ENCODE measurements around the gene TRPT1. TPM values are rescaled to one million over a fixed set of nuclear protein-coding genes. Genes with fewer than 3 reads are reported as not detected.
A peak's percentile ranks its signal among the peaks of the same experiment; 100 is the strongest.

Gene TRPT1
- total RNA-seq, 1 experiment from 2014 or later = 58.8 TPM

DNA sequence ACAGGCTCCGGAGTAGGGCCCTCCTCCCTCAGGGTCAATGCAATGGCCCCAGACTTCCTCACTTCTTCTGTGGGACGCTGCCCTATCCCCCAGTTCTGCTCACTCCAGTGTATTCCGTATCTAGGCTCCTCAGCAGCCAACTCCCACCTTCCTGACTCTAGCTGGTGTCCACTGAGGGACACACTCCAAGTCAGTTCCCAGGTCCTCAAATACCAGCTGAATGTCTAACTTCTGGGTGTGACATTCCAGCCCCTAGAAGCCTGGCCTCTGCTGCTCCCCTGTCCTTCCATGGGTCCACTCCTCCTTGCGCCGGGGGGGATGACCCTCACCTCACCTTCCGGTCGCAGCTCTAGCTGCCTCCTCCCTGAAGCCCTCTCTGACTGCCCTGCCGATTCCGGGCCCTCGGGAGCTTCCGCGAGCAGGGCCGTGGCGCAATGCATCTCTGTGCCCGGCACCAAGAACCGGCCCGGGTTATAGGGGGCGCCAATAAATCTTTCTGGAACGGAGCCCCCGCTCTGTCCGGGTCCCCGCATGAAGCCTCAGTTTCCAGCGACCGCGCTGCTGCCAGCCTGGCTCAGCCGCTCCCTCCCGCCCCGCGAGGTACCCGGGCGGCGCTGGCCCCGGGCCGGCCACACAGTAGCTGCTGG is 43.0 kb upstream of the TRPT1 start (continued):
- TF ChIP-seq E2F1 (CRISPR knock-in tag; IDR thresholded peaks at IDR 0.05) (no peak), SMAD4 (CRISPR knock-in tag; IDR thresholded peaks at IDR 0.05) (no peak), GTF2I (CRISPR knock-in tag; conservative IDR thresholded peaks at IDR 0.05) (no peak), NFATC4 (CRISPR knock-in tag; IDR thresholded peaks at IDR 0.05) (no peak), NR3C1 (CRISPR knock-in tag; conservative IDR thresholded peaks at IDR 0.05; ENCODE audit: low read depth) (no peak), SMAD3 (CRISPR knock-in tag; IDR thresholded peaks at IDR 0.05; ENCODE audit: borderline replicate concordance) (no peak), ZNF281 (CRISPR knock-in tag; IDR thresholded peaks at IDR 0.05) (no peak), GRHL2 (CRISPR knock-in tag; IDR thresholded peaks at IDR 0.05; ENCODE audit: insufficient replicate concordance, severe bottlenecking) (no peak), MYBL2 (CRISPR knock-in tag; IDR thresholded peaks at IDR 0.05) (no peak), TCF7 (CRISPR knock-in tag; IDR thresholded peaks at IDR 0.05; ENCODE audit: low read depth) (no peak)

DNA sequence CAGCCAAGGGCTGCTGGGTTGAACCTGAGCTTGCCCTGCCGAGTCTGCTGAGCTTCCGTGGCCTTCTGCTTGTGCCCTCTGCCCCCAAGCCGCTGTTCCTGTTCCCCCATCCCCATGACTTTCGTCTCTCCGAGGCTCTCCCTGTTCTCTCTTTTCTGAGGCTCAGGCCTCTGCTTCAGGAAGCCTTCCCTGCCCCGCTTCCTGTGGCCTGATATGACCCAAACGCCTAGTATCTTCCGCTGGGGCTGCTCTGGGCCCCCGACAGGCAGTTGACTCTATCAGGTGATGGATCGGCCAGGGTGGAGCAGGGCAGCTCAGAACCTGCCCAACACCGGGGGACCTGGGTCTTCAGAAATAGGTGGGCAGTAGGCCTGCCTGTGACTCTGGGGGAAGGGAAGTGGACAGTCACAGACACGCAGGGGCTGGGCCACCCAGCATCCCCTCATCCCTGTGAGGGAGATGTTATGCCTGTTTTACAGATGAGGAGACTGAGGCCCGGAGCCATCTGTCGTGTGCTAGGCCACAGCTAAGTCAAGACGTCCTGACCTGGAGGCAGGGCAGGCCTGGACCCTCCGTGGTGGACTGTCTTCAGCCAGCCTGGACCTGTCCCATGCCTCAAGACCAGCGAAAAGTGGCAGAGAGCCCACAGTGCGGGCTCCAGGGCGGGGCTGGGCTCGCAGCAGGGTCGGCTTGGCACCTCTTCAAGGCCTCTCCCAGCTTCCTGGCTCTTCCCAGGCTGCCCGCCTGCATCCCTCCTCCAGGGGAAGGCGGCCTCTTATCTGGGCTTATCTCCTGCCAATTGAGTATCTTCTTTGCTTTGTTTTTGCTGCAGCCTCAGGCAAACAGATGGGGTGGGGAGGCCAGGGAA is 42.3 kb upstream of the TRPT1 start:
- peak overlapping the region; percentile 99 for H3K27ac Mint-ChIP-seq
- ChIA-PET CTCF (interaction anchor here (0.5 to 6.2 kb wide), 15 partner anchors 10 to 129 kb away, joined by 3 to 75 read pairs (median 7); partner anchors contain the start of genes BAD, CATSPERZ, ESRRA and FKBP2), POLR2A (interaction anchor here (0.6 to 3.9 kb wide), 10 partner anchors 12 to 84 kb away, joined by 3 to 25 read pairs (median 5); partner anchors contain the start of genes FKBP2, PLCB3, PPP1R14B and PRDX5)
- peaks cover 17% of the 10 kb centered on the region for H3K36me3 Mint-ChIP-seq
- no peak for ATAC-seq
- DNase-seq (ENCODE audit: low spot score) = no peak
- H3K4me3 Mint-ChIP-seq = peak overlapping the region; percentile 99
- no peaks in the 10 kb centered on the region for H3K9me3 Mint-ChIP-seq
- no peak for TF ChIP-seq NFATC4 (CRISPR knock-in tag; IDR thresholded peaks at IDR 0.05)
- no peak for TF ChIP-seq ZNF425 (CRISPR knock-in tag; conservative IDR thresholded peaks at IDR 0.05)
- TF ChIP-seq OVOL2 (CRISPR knock-in tag; IDR thresholded peaks at IDR 0.05; ENCODE audit: borderline replicate concordance) = no peak
- TF ChIP-seq CREB1 (CRISPR knock-in tag; IDR thresholded peaks at IDR 0.05) = no peak
- no peak for TF ChIP-seq FOXP1 (CRISPR knock-in tag; IDR thresholded peaks at IDR 0.05; ENCODE audit: borderline replicate concordance)
- no peak for TF ChIP-seq ZNF396 (CRISPR knock-in tag; IDR thresholded peaks at IDR 0.05; ENCODE audit: borderline replicate concordance)
- no peak for TF ChIP-seq GABPB1 (CRISPR knock-in tag; IDR thresholded peaks at IDR 0.05)
- no peak for TF ChIP-seq NR3C1 (CRISPR knock-in tag; conservative IDR thresholded peaks at IDR 0.05; ENCODE audit: low read depth)
- no peak for TF ChIP-seq ATF3 (CRISPR knock-in tag; conservative IDR thresholded peaks at IDR 0.05)
- no peak for TF ChIP-seq GRHL2 (CRISPR knock-in tag; IDR thresholded peaks at IDR 0.05; ENCODE audit: insufficient replicate concordance, severe bottlenecking)
- TF ChIP-seq ZBTB21 (CRISPR knock-in tag; IDR thresholded peaks at IDR 0.05; ENCODE audit: borderline replicate concordance) = no peak
- H3K27me3 Mint-ChIP-seq (ENCODE audit: low read depth) = no peaks in the 10 kb centered on the region
- peaks cover 16% of the 10 kb centered on the region for H3K4me1 Mint-ChIP-seq
